Activated naive CD4-positive, alpha-beta T cell treated with anti-CD3 and anti-CD28 coated beads, Interleukin-2, amount 10 ng/mL, durations not matched to agents 7 days and 5 days (primary cell): Measurements from ENCODE around the gene PRDX6.

Source experiments
- CTCF ChIA-PET: fragments of 350-600 bp; sonication (Branson Sonifier 250); formaldehyde crosslinking; loops from one replicate; lab custom pipeline; 2021; ENCODE audit warnings: antibody characterized with exemption; lab: Charles Lee
- DNase-seq: peaks from one replicate; pipeline ENCODE4 v3.0.0-alpha.2; 2020
- H3K27ac Mint-ChIP-seq: one replicate; pipeline ENCODE4 v1.8.0; 2021; ENCODE audit warnings: mild to moderate bottlenecking, moderate library complexity, mixed read lengths
- H3K27me3 Mint-ChIP-seq: one replicate; pipeline ENCODE4 v1.8.0; 2021; ENCODE audit warnings: mild to moderate bottlenecking, mixed read lengths
- H3K36me3 Mint-ChIP-seq: one replicate; pipeline ENCODE4 v1.8.0; 2021; ENCODE audit warnings: mixed read lengths
- H3K4me1 Mint-ChIP-seq: one replicate; pipeline ENCODE4 v1.8.0; 2021; ENCODE audit warnings: mixed read lengths
- H3K4me3 Mint-ChIP-seq: one replicate; pipeline ENCODE4 v1.8.0; 2021; ENCODE audit warnings: mild to moderate bottlenecking, moderate library complexity, mixed read lengths
- H3K9me3 Mint-ChIP-seq: one replicate; pipeline ENCODE4 v1.8.0; 2021; ENCODE audit warnings: mixed read lengths

Gene PRDX6

GRCh38 chr1:173523329-173523728 is 46.2 kb downstream of the PRDX6 start:
- Mint-ChIP-seq H3K9me3 (no peaks in the 10 kb centered on the region), H3K27me3 (no peaks in the 10 kb centered on the region), H3K36me3 (no peaks in the 10 kb centered on the region), H3K4me3 (no peak overlapping the region), H3K4me1 (peaks cover 8% of the 10 kb centered on the region), H3K27ac (no peak overlapping the region)
- CTCF ChIA-PET, result no interaction called here
- no peak for DNase-seq

- Mint-ChIP-seq H3K36me3 (no peaks in the 10 kb centered on the region), H3K27ac (no peak overlapping the region), H3K4me1 (peaks cover 8% of the 10 kb centered on the region), H3K27me3 (no peaks in the 10 kb centered on the region), H3K4me3 (no peak overlapping the region), H3K9me3 (no peaks in the 10 kb centered on the region)
- CTCF ChIA-PET, result no interaction called here
- no peak for DNase-seq
Measured at GRCh38 chr1:173525926-173526325, 48.8 kb downstream of the PRDX6 start.

- CTCF ChIA-PET, result no interaction called here
- no peak overlapping the region for H3K27ac Mint-ChIP-seq
- no peak overlapping the region for H3K4me3 Mint-ChIP-seq
- H3K9me3 Mint-ChIP-seq, result no peaks in the 10 kb centered on the region
- H3K36me3 Mint-ChIP-seq, result no peaks in the 10 kb centered on the region
- no peaks in the 10 kb centered on the region for H3K27me3 Mint-ChIP-seq
- peaks cover 13% of the 10 kb centered on the region for H3K4me1 Mint-ChIP-seq
- DNase-seq, result no peak
Measured at GRCh38 chr1:173527151-173527826, 50.2 kb downstream of the PRDX6 start.

- no peak for DNase-seq
- Mint-ChIP-seq H3K27me3 (no peaks in the 10 kb centered on the region), H3K27ac (no peak overlapping the region), H3K36me3 (no peaks in the 10 kb centered on the region), H3K9me3 (no peaks in the 10 kb centered on the region), H3K4me1 (peaks cover 17% of the 10 kb centered on the region), H3K4me3 (no peak overlapping the region)
- CTCF ChIA-PET, result no interaction called here
Measured at GRCh38 chr1:173529106-173529505, 52.0 kb downstream of the PRDX6 start.

GRCh38 chr1:173530795-173531693 is 53.9 kb downstream of the PRDX6 start:
- Mint-ChIP-seq H3K27ac (no peak overlapping the region), H3K36me3 (no peaks in the 10 kb centered on the region), H3K4me1 (peaks cover 17% of the 10 kb centered on the region), H3K4me3 (no peak overlapping the region), H3K27me3 (no peaks in the 10 kb centered on the region), H3K9me3 (no peaks in the 10 kb centered on the region)
- DNase-seq, result no peak
- CTCF ChIA-PET, result interaction anchor here (0.8 kb wide), 1 partner anchor 1603 kb away, joined by 4 read pairs; no protein-coding TSS in a partner anchor

- CTCF ChIA-PET, result no interaction called here
- Mint-ChIP-seq H3K4me3 (no peak overlapping the region), H3K27ac (no peak overlapping the region), H3K4me1 (peaks cover 17% of the 10 kb centered on the region), H3K27me3 (no peaks in the 10 kb centered on the region), H3K9me3 (no peaks in the 10 kb centered on the region), H3K36me3 (no peaks in the 10 kb centered on the region)
- no peak for DNase-seq
Measured at GRCh38 chr1:173532237-173532636, 55.1 kb downstream of the PRDX6 start.

GRCh38 chr1:173536223-173536622 is 59.1 kb downstream of the PRDX6 start:
- H3K4me3 Mint-ChIP-seq, result no peak overlapping the region
- DNase-seq, result no peak
- H3K36me3 Mint-ChIP-seq, result peaks cover 1% of the 10 kb centered on the region
- H3K27me3 Mint-ChIP-seq, result peaks cover 3% of the 10 kb centered on the region
- CTCF ChIA-PET, result interaction anchor here (0.5 kb wide), 1 partner anchor 1367 kb away, joined by 3 read pairs; no protein-coding TSS in a partner anchor
- H3K4me1 Mint-ChIP-seq, result peaks cover 9% of the 10 kb centered on the region
- no peak overlapping the region for H3K27ac Mint-ChIP-seq
- H3K9me3 Mint-ChIP-seq, result peaks cover 2% of the 10 kb centered on the region
